Duodenal mucosa (tissue), 2 donors: ENCODE results near the gene RGS16.

Experiments
- H3K27ac ChIP-seq: one replicate; pipeline ENCODE4 v1.7.0; 2013; ENCODE audit warnings: low read depth, low read length
- H3K27me3 ChIP-seq, 2 donors: one replicate each; pipeline ENCODE4 v1.7.0; 2013; ENCODE audit warnings: low read length in 2 of 2, control low read depth in 1 of 2; ENCODE audit not compliant: insufficient read depth in 2 of 2, control insufficient read depth in 1 of 2
- H3K36me3 ChIP-seq, 2 donors: one replicate each; pipeline ENCODE4 v1.7.0; 2013; ENCODE audit warnings: low read length in 2 of 2, control low read depth in 1 of 2; ENCODE audit not compliant: insufficient read depth in 2 of 2, control insufficient read depth in 1 of 2
- H3K4me1 ChIP-seq, 2 donors: one replicate each; pipeline ENCODE4 v1.7.0; 2013; ENCODE audit warnings: low read length in 2 of 2, control low read depth in 1 of 2; ENCODE audit not compliant: insufficient read depth in 2 of 2, control insufficient read depth in 1 of 2
- H3K4me3 ChIP-seq, 2 donors: one replicate each; pipeline ENCODE4 v1.7.0; 2013; ENCODE audit warnings: low read length in 2 of 2, low read depth in 1 of 2
- H3K9ac ChIP-seq, 2 donors: one replicate each; pipeline ENCODE4 v1.7.0; 2013; ENCODE audit warnings: low read length in 2 of 2, low read depth in 1 of 2
- H3K9me3 ChIP-seq, 2 donors: one replicate each; pipeline ENCODE4 v1.7.0; 2013; ENCODE audit warnings: low read length in 2 of 2, control low read depth in 1 of 2; ENCODE audit not compliant: control insufficient read depth in 1 of 2

Gene RGS16

DNA sequence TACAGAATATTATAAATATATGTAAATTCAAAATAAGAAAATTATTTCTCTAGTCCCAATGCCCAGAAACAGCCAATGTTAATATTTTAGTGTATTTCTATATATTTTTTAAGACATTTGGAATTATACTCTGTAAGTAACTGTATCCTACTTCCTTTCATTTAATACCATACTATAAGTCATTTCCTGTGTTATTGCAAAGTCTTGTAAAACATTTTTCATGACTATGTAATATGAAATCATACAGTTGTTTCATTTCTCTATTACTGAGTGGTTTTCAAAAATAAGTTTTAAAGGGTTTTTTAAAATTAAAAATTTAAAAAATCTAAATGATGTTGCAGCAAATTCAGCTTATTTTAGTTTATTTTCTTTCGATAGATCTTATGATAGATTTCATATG lies 17.1 kb downstream of the RGS16 start:
- Histone ChIP-seq H3K27ac (no peak overlapping the region), H3K4me1 (peaks cover 19 to 33% of the 10 kb centered on the region in 2 donors), H3K9ac (no peak overlapping the region)

DNA sequence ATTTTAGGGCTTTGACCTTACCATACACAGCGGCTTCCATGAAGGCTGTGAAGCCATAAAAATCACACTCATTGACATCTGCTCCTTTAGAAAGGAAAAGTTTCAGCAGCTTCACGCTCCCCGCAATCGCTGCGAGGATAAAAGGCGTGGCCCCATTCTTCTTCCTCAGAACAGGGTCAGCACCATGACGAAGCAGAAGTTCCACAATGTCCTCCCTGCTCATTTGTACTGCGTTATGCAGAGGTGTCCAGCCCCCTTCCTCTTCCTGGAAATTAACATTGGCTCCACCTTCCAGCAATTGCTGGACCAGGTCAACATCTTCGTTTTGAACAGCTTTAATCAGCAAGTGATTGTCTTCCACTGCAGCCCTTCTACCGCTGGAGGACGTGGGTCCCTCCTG lies 17.8 kb downstream of the RGS16 start:
- Histone ChIP-seq H3K27ac (no peak overlapping the region), H3K9ac (no peak overlapping the region), H3K9me3 (no peaks in the 10 kb centered on the region), H3K4me1 (peaks cover 19 to 33% of the 10 kb centered on the region in 2 donors), H3K27me3 (no peaks in the 10 kb centered on the region), H3K36me3 (peaks cover 21 to 23% of the 10 kb centered on the region in 2 donors), H3K4me3 (no peak overlapping the region)

More for the DNA sequence above, 17.1 kb downstream of the RGS16 start:
- Histone ChIP-seq H3K36me3 (peaks cover 16 to 19% of the 10 kb centered on the region in 2 donors), H3K4me3 (no peak overlapping the region), H3K27me3 (no peaks in the 10 kb centered on the region), H3K9me3 (no peaks in the 10 kb centered on the region)

DNA sequence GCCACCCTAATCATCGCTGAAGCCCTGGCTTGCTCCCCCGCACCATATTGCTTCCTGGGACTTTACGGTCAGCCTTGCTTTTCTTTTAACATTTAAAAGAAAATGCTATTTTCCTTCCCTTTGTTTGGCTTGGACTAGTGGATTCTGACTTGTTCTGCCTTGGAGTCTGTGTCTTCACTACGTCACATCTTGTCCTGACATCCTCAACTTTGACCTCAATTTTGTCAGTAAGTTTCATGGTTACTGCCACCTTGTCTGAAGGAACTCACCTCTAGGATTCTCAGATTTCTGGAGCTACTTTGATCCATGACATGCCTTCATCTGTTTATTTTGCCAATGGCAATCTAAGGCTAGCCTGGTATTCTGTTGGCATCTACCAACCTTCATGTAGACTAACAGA lies 19.4 kb downstream of the RGS16 start:
- Histone ChIP-seq H3K4me3 (peak overlapping the region in 1 of 2 donors; percentile 5), H3K4me1 (peaks cover 19 to 33% of the 10 kb centered on the region in 2 donors), H3K27ac (no peak overlapping the region), H3K27me3 (no peaks in the 10 kb centered on the region), H3K9me3 (no peaks in the 10 kb centered on the region), H3K36me3 (peaks cover 30 to 36% of the 10 kb centered on the region in 2 donors), H3K9ac (no peak overlapping the region)

DNA sequence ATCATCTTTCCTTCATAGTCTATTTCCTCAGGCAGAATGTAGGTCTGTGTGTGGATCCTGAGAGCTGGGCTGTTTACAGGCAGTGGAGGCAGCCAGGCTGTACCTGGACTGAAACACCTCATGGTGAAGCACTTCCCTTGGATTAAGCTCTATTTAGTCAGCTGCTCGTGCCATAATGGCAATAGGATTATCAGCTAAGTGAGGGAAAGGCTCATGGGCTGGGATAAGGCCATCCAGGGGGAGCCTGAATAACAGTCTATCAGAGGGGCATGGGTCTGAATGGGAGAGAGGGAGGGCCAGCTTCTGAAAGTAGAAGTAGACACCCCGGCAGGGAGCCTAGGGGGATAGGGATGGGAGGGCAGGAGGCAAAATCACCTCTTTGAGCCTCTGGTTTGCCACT lies 23.5 kb downstream of the RGS16 start:
- Histone ChIP-seq H3K4me1 (peaks cover 10 to 19% of the 10 kb centered on the region in 2 donors), H3K36me3 (peaks cover 31 to 52% of the 10 kb centered on the region in 2 donors), H3K4me3 (no peak overlapping the region), H3K9ac (no peak overlapping the region), H3K27me3 (no peaks in the 10 kb centered on the region), H3K27ac (no peak overlapping the region), H3K9me3 (no peaks in the 10 kb centered on the region)

DNA sequence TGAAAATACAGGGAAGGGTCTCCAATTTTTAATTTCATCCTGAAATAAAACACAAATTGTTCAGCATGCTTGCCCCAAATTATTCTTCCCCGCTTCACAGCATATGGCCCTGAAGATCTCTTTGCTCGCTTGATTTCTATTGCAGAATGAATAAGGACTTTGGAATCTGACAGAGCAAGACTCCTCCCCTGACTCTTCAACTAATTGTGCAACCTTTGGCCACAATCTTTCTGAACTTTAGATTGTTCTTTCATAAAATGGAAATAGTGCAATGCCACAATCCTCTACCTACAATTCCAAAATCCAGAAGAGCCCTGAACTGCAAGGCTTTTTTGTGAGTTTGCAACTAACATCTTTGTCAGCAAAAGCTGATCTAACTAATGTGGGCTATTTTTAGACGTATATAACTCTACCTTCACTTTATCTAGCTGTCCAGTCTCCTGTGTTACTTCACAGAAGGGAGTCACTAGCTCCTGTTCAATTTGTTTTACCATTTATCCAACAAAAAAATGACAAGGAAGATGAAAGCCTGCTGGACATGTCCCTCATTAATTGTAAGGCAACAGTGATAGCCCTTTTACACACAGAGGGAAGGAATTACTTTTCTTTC lies 28.5 kb downstream of the RGS16 start:
- H3K9ac ChIP-seq, result no peak overlapping the region
- no peaks in the 10 kb centered on the region for H3K9me3 ChIP-seq
- peak overlapping the region in 1 of 2 donors; percentile 9 for H3K4me3 ChIP-seq
- H3K4me1 ChIP-seq, result peaks cover 4 to 9% of the 10 kb centered on the region in 2 donors
- H3K36me3 ChIP-seq, result peaks cover 32 to 48% of the 10 kb centered on the region in 2 donors
- no peaks in the 10 kb centered on the region for H3K27me3 ChIP-seq
- H3K27ac ChIP-seq, result no peak overlapping the region

DNA sequence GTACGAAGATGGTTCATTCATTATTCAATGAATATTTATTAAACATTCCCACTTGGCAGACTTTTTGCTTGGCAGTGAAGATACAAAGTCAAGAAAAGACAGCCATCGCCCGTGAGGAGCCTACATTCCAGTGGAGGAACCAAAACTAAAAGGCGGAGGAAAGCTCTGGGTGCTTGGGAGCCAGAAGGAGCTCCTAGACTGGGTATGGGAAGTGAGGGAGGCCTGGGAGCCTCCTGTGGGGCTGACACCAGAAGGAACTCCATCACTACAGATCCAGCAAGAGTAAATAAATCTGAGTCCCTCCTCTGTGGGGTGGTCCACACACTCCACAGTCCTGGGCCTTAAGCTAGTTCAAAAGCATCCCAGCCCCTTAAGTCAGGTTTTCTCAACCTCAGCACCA lies 30.0 kb downstream of the RGS16 start:
- Histone ChIP-seq H3K4me1 (peaks cover 4 to 9% of the 10 kb centered on the region in 2 donors), H3K27ac (no peak overlapping the region), H3K9ac (no peak overlapping the region), H3K27me3 (no peaks in the 10 kb centered on the region), H3K4me3 (no peak overlapping the region), H3K36me3 (peaks cover 23 to 33% of the 10 kb centered on the region in 2 donors), H3K9me3 (no peaks in the 10 kb centered on the region)

DNA sequence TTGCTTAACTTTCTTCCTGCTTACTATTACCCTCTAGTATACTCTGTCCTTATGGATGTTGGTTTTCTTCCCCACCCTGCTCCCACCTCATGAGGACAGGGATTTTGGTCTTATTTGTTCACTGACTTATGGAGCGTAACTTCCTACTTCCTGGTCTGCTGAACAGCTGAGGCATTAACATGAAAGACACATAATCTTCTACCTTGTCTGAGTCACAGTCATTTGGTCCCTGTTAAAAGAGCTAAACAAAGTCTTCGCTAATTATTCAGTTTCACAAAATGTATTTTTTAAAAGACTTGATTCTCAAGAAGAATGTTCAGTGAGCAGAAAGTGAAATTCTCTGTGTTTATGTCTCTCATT lies 33.6 kb downstream of the RGS16 start:
- Histone ChIP-seq H3K27me3 (no peaks in the 10 kb centered on the region), H3K36me3 (peaks cover 13 to 21% of the 10 kb centered on the region in 2 donors), H3K9me3 (no peaks in the 10 kb centered on the region), H3K9ac (no peak overlapping the region), H3K27ac (no peak overlapping the region), H3K4me1 (peaks cover under 1 to 7% of the 10 kb centered on the region in 2 donors), H3K4me3 (no peak overlapping the region)

DNA sequence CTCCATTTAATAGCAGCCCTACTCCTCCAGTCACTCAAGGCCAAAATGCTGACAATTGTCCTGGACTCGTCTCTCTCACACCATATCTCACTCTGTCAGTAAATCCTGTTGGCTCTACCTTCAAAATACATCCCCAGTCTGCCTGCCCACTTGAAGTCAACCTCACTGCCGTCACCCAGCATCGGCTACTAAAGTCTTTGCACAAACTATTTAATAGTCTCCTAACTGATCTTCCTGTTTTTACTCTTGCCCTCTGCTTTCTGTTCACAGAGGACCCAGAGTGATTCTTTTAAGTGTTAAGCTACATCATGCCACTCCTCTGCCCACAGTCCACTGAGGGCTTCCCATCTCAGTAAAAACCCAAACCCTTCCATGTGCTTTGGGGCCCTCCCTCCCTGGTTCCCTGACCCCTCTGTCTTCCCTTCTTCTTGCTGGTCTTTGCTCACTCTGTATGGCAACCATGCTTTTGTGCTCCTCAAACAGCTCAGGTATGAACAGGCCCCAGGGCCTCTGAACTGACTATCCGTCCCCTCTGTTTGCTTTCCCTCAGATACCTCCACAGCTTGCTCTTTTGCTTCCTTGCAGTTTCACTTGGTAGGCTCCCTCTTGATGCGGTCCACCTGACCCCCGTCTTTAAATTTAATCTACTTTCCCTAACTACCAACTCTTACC lies 34.1 kb downstream of the RGS16 start:
- no peak overlapping the region for H3K27ac ChIP-seq
- no peaks in the 10 kb centered on the region for H3K9me3 ChIP-seq
- H3K27me3 ChIP-seq, result no peaks in the 10 kb centered on the region
- H3K4me1 ChIP-seq, result peaks cover 0 to 2% of the 10 kb centered on the region in 2 donors
- peaks cover 8 to 17% of the 10 kb centered on the region in 2 donors for H3K36me3 ChIP-seq
- H3K4me3 ChIP-seq, result no peak overlapping the region
- H3K9ac ChIP-seq, result no peak overlapping the region

DNA sequence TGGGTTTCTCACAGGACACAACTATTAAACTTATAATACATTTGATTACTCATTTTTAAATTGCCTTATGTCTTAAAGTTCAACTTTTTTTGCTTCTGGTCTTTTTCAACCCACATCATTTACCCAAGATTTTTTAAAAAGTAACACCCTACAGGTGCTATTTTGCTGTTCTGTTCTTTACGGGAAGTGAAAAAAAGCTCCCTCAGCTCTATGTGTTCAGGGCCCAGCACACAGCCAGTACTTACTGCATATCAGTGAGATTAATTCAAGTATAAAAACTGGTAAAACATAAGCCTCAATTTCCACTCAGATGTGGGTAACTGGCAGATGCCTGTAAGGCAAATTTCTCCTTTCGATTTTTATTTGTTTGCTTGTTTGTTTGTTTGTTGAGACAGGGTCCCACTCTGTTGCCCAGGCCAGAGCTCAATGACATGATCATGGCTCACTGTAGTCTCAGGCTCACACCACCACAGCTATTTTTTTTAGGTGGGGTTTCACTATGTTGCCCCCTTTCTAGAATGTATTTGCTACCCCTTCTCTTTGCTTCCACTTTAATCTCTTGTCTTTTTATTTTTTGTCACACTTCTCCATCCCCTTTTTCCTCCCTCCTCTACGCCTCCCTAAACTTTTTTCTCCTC lies 35.4 kb downstream of the RGS16 start:
- Histone ChIP-seq H3K36me3 (peaks cover 0 to 8% of the 10 kb centered on the region in 2 donors), H3K9me3 (no peaks in the 10 kb centered on the region), H3K27me3 (no peaks in the 10 kb centered on the region), H3K9ac (no peak overlapping the region), H3K4me3 (no peak overlapping the region), H3K4me1 (no peaks in the 10 kb centered on the region), H3K27ac (no peak overlapping the region)

DNA sequence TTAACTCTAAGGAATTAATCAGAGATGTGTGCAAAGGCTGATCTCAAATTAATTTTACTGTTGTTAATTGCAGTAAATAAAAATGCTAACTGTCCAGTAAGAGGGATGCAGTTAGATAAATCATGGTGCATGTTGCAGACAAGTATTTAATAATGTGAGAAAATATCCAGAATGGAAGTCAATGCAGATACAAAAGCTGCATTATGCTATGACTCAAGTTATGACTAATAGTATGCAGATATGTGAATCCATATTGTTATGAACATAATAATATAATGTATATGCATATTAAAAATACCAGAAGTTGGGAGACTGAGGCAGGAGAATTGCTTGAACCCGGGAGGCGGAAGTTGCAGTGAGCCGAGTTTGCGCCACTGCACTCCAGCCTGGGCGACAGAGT lies 36.6 kb downstream of the RGS16 start:
- Histone ChIP-seq H3K4me3 (no peak overlapping the region), H3K4me1 (no peaks in the 10 kb centered on the region)

More for the DNA sequence above, 36.6 kb downstream of the RGS16 start:
- H3K27ac ChIP-seq, result no peak overlapping the region
- no peaks in the 10 kb centered on the region for H3K9me3 ChIP-seq
- no peak overlapping the region for H3K9ac ChIP-seq
- no peaks in the 10 kb centered on the region for H3K27me3 ChIP-seq
- H3K36me3 ChIP-seq, result peaks cover 0 to under 1% of the 10 kb centered on the region in 2 donors
